Left ventricle myocardium inferior (tissue), 1 donor: ENCODE results near the gene TMEM132D. TPM values are rescaled to one million over a fixed set of nuclear protein-coding genes. Genes with fewer than 3 reads are reported as not detected.

ENCODE experiments used
- DNase-seq: peaks from one replicate; pipeline ENCODE4 v3.0.0-alpha.2; 2020
- H3K27ac ChIP-seq: fragments of 200-600 bp; replicated peaks from 2 replicates; pipeline ENCODE4 v1.8.0; 2021
- H3K27me3 ChIP-seq: fragments of 200-600 bp; 2 replicates; pipeline ENCODE4 v1.8.0; 2021; ENCODE audit warnings: low read depth
- H3K36me3 ChIP-seq: fragments of 200-600 bp; 2 replicates; pipeline ENCODE4 v1.8.0; 2021
- H3K4me1 ChIP-seq: fragments of 200-600 bp; 2 replicates; pipeline ENCODE4 v1.8.0; 2021
- H3K4me3 ChIP-seq: fragments of 200-600 bp; 2 replicates; pipeline ENCODE4 v1.8.0; 2021; ENCODE audit warnings: mild to moderate bottlenecking, moderate library complexity
- H3K9me3 ChIP-seq: fragments of 200-600 bp; replicated peaks from 2 replicates; pipeline ENCODE4 v1.8.0; 2021
- CTCF ChIP-seq: fragments of 200-600 bp; IDR thresholded peaks from 2 replicates; pipeline ENCODE4 v1.8.0; 2021; ENCODE audit warnings: antibody characterized with exemption, mild to moderate bottlenecking, borderline replicate concordance
- intact Hi-C: fragments of 100-400 bp; cut with micrococcal nuclease; formaldehyde crosslinking; loops from one replicate; pipeline ENCODE4 v1.11.0; 2022
- total RNA-seq: library from RNA; stranded (reverse); fragmentation: NEBNext Ultra II Directional; extraction: Animal tissue kit (Norgen Biotek cat#: 25700); gene quantifications from one replicate; pipeline ENCODE4 v1.2.1, GENCODE V29; 2021
- donor health status: DM: no; HTN: yes; CAD: no; lungs with severe emphysema.

Gene TMEM132D
- total RNA-seq, 1 donor from 2014 or later, result not detected

- intact Hi-C loops, result no loop called here
- H3K9me3 ChIP-seq, result no peaks in the 10 kb centered on the region
- no peak overlapping the region for H3K27ac ChIP-seq
- peaks cover 41% of the 10 kb centered on the region for H3K27me3 ChIP-seq
- no peak for TF ChIP-seq CTCF
- no peaks in the 10 kb centered on the region for H3K36me3 ChIP-seq
- DNase-seq, result no peak
- H3K4me3 ChIP-seq, result no peak overlapping the region
- no peaks in the 10 kb centered on the region for H3K4me1 ChIP-seq
These were observed 72.5 kb downstream of the TMEM132D start for GRCh38 chr12:129831294-129831693.

GRCh38 chr12:129830796-129831195 lies 73.0 kb downstream of the TMEM132D start:
- intact Hi-C loops, result no loop called here
- peaks cover 46% of the 10 kb centered on the region for H3K27me3 ChIP-seq
- no peaks in the 10 kb centered on the region for H3K36me3 ChIP-seq
- no peak for TF ChIP-seq CTCF
- H3K27ac ChIP-seq, result no peak overlapping the region
- no peak for DNase-seq
- no peak overlapping the region for H3K4me3 ChIP-seq
- no peaks in the 10 kb centered on the region for H3K4me1 ChIP-seq
- H3K9me3 ChIP-seq, result no peaks in the 10 kb centered on the region

DNA sequence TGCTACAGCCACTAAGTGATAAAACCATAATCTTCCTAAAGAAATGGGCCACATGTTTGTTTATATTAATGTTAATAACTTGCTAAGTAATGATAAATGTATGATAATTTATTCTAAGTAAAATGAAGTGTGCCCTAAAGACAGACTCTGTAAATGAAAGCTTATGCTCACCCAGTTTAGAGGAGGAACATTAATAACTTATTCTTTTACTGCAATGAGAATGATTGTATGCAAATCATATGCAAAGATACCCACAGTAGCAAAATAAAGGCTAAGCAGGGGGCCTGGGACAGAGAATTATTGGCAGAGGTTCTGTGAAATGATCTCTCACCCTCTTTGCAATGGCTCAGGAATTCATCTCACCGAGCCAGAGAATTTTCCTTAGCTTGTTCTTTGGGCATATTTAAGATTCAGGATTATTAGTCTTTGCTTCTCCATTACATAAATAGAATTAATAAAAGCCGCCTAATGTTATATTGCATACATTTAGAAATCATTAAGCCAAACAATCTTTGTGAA lies 75.9 kb downstream of the TMEM132D start:
- TF ChIP-seq CTCF, result no peak
- no peak for DNase-seq
- H3K4me1 ChIP-seq, result no peaks in the 10 kb centered on the region
- intact Hi-C loops, result no loop called here
- H3K9me3 ChIP-seq, result no peaks in the 10 kb centered on the region
- H3K27ac ChIP-seq, result no peak overlapping the region
- H3K4me3 ChIP-seq, result no peak overlapping the region
- peaks cover 40% of the 10 kb centered on the region for H3K27me3 ChIP-seq
- no peaks in the 10 kb centered on the region for H3K36me3 ChIP-seq

DNA sequence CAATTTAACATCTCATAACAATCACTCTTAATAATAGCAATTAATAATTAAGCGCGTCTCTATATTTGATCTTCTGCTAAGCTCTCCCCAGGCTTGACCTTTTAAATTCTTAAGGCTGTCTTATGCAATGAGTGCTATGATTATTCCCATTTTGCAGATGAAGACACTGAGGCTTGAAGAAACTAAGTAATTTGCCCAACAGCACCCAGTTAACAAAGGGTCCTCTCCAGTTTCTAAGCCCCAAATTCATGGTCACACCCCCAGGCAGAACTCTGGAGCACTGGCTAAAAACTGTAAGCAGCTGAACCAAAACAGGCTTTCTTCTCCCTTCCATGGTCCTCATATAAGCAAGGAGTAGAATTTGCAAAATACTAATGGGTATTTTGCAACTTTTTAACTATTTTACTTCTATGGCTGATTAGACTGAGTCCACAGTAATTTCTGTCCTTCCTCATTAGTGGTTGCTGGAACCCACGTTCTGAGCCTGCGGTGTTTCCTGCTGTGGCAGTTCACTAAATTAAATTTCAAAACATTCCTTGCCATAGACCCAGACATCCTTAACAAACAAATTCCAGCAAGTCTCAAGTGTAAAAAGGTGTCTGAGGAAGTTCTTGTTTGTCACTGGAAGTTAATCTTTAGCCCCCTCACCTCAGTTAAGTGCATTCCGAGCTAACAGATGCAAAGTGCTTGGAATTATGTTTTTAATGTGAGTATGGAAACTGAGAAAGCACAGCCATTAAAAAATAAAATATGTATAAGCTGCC lies 76.5 kb downstream of the TMEM132D start:
- Histone ChIP-seq H3K4me1 (no peaks in the 10 kb centered on the region), H3K9me3 (peaks cover 3% of the 10 kb centered on the region), H3K4me3 (no peak overlapping the region), H3K27ac (no peak overlapping the region), H3K36me3 (no peaks in the 10 kb centered on the region), H3K27me3 (peaks cover 34% of the 10 kb centered on the region)
- TF ChIP-seq CTCF, result no peak
- DNase-seq, result no peak
- intact Hi-C loops, result no loop called here

- no peak overlapping the region for H3K4me3 ChIP-seq
- H3K36me3 ChIP-seq, result no peaks in the 10 kb centered on the region
- H3K4me1 ChIP-seq, result no peaks in the 10 kb centered on the region
- DNase-seq, result no peak
- peaks cover 3% of the 10 kb centered on the region for H3K9me3 ChIP-seq
- no peak overlapping the region for H3K27ac ChIP-seq
- H3K27me3 ChIP-seq, result peaks cover 27% of the 10 kb centered on the region
- TF ChIP-seq CTCF, result no peak
- intact Hi-C loops, result no loop called here
These were observed 77.6 kb downstream of the TMEM132D start for GRCh38 chr12:129826273-129826672.
